ENCODE measurements around the gene ANKAR.

- TF ChIP-seq, protein P1, sequence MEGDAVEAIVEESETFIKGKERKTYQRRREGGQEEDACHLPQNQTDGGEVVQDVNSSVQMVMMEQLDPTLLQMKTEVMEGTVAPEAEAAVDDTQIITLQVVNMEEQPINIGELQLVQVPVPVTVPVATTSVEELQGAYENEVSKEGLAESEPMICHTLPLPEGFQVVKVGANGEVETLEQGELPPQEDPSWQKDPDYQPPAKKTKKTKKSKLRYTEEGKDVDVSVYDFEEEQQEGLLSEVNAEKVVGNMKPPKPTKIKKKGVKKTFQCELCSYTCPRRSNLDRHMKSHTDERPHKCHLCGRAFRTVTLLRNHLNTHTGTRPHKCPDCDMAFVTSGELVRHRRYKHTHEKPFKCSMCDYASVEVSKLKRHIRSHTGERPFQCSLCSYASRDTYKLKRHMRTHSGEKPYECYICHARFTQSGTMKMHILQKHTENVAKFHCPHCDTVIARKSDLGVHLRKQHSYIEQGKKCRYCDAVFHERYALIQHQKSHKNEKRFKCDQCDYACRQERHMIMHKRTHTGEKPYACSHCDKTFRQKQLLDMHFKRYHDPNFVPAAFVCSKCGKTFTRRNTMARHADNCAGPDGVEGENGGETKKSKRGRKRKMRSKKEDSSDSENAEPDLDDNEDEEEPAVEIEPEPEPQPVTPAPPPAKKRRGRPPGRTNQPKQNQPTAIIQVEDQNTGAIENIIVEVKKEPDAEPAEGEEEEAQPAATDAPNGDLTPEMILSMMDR (IDR thresholded peaks at IDR 0.05) = no peak
- no peak for TF ChIP-seq POLR2A (IDR thresholded peaks at IDR 0.05)
Observed at GRCh38 chr2:189641002-189641401, 33.5 kb upstream of the ANKAR start.
